Brain microvascular endothelial cell (primary cell): Measurements from ENCODE around the gene RGS12.
A peak's percentile ranks its signal among the peaks of the same experiment; 100 is the strongest.

ENCODE experiments used
- DNase-seq: peaks from one replicate; pipeline ENCODE4 v3.0.0-alpha.2; 2020
- H3K27ac ChIP-seq: fragments of 250-450 bp; sonication (Bioruptor Pico); 2 replicates; pipeline ENCODE4 v1.5.1; 2020; ENCODE audit warnings: mild to moderate bottlenecking, moderate library complexity
- H3K27me3 ChIP-seq: fragments of 250-450 bp; sonication (Bioruptor Pico); replicated peaks from 2 replicates; pipeline ENCODE4 v1.5.1; 2020; ENCODE audit warnings: mild to moderate bottlenecking
- H3K36me3 ChIP-seq: fragments of 250-450 bp; sonication (Bioruptor Pico); replicated peaks from 2 replicates; pipeline ENCODE4 v1.5.1; 2020; ENCODE audit warnings: mild to moderate bottlenecking
- H3K4me3 ChIP-seq: 2 replicates; pipeline ENCODE4 v1.5.1; 2011; ENCODE audit warnings: low read depth, mild to moderate bottlenecking, control low read depth, low read length, moderate library complexity
- in situ Hi-C: cut with HindIII; loops from 2 replicates; pipeline ENCODE4 v1.10.0; 2017; ENCODE audit warnings: low sequenced_read_pairs, low pct_ligation_motif_present
- TF ChIP-seq, protein P1 (sequence below): IDR thresholded peaks from 2 replicates; pipeline ENCODE4 v1.5.1; 2011; ENCODE audit warnings: low read depth, mild to moderate bottlenecking, moderate library complexity, low read length, control low read depth, inconsistent platforms; ENCODE audit errors: missing control alignments

The RGS12 gene

GRCh38 chr4:3340700-3341083 is 47.9 kb downstream of the RGS12 start:
- Histone ChIP-seq H3K27ac (no peak overlapping the region), H3K27me3 (no peaks in the 10 kb centered on the region), H3K4me3 (no peak overlapping the region), H3K36me3 (no peaks in the 10 kb centered on the region)
- in situ Hi-C loops, result no loop called here
- TF ChIP-seq, protein P1, sequence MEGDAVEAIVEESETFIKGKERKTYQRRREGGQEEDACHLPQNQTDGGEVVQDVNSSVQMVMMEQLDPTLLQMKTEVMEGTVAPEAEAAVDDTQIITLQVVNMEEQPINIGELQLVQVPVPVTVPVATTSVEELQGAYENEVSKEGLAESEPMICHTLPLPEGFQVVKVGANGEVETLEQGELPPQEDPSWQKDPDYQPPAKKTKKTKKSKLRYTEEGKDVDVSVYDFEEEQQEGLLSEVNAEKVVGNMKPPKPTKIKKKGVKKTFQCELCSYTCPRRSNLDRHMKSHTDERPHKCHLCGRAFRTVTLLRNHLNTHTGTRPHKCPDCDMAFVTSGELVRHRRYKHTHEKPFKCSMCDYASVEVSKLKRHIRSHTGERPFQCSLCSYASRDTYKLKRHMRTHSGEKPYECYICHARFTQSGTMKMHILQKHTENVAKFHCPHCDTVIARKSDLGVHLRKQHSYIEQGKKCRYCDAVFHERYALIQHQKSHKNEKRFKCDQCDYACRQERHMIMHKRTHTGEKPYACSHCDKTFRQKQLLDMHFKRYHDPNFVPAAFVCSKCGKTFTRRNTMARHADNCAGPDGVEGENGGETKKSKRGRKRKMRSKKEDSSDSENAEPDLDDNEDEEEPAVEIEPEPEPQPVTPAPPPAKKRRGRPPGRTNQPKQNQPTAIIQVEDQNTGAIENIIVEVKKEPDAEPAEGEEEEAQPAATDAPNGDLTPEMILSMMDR, result peak; percentile 6
- DNase-seq, result no peak

GRCh38 chr4:3341760-3342159 is 48.9 kb downstream of the RGS12 start:
- Histone ChIP-seq H3K36me3 (no peaks in the 10 kb centered on the region), H3K4me3 (no peak overlapping the region), H3K27me3 (no peaks in the 10 kb centered on the region), H3K27ac (no peak overlapping the region)
- TF ChIP-seq, protein P1, result no peak
- DNase-seq, result no peak
- in situ Hi-C loops, result no loop called here

DNA sequence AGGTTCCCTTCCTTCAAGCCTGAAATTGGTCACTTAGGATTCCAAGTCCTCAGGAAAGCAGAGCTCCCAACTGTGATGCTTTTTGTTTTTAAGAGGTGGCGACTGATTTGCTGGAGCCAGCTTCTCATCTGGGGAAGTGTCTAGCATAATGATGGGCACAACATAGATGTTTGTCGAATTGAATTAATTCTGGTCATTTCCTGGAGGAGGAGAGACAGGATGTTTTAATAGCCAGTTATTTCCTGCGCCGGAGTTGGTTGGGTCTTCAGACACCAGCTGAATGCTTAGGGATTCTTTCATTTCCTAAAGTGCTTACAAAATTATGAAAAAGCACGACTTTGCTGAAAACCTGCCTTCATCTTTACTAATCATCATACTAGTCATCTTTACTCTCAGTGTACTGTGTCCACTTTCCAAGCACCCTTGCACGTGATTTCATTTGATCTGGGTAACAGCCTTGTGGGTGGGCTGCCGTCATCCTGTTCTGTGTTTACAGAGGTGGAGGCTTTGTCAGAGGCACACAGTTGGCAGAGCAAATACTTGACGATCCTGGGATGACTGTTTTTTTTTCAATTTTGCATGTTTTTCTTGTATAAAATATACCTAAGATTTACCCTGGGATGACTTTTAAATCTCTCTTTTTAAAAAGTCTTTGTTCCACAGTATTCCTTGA is 49.5 kb downstream of the RGS12 start:
- H3K4me3 ChIP-seq, result no peak overlapping the region
- peak; percentile 69 for DNase-seq
- H3K36me3 ChIP-seq, result no peaks in the 10 kb centered on the region
- H3K27me3 ChIP-seq, result no peaks in the 10 kb centered on the region
- in situ Hi-C loops, result no loop called here
- no peak overlapping the region for H3K27ac ChIP-seq
- TF ChIP-seq, protein P1, result no peak
